ENCODE data around the gene LGALSL. TPM values are rescaled to one million over a fixed set of nuclear protein-coding genes. Genes with fewer than 3 reads are reported as not detected.

The LGALSL gene
- polyA plus RNA-seq, 1 donor (not counting 4 experiments of a cell fraction or from before 2014, with no cell fraction given): 55.4 TPM

GRCh38 chr2:64485961-64486360, 32.0 kb downstream of the LGALSL start:
- H3K27me3 ChIP-seq (ENCODE audit: control insufficient read depth, extremely low read depth, insufficient read depth, low read length): no peaks in the 10 kb centered on the region
- DNase-seq (ENCODE audit: low read depth, low spot score) (no peak), FAIRE-seq (peak; percentile 88)
- TF ChIP-seq EZH2 (IDR thresholded peaks at IDR 0.05; ENCODE audit: low read length): no peak
- TF ChIP-seq CTCF (optimal IDR thresholded peaks at IDR 0.05 in 1 of 3, IDR thresholded peaks at IDR 0.05 in 1 of 3, conservative IDR thresholded peaks at IDR 0.05 in 1 of 3; ENCODE audit: extremely low read depth in 1 of 3, insufficient read depth in 2 of 3, low read length in 3 of 3): no peak
- peak overlapping the region; percentile 44 for H3K4me2 ChIP-seq (ENCODE audit: control insufficient read depth, extremely low read depth, insufficient read depth, low read depth, low read length)
- H3K79me2 ChIP-seq (ENCODE audit: control insufficient read depth, insufficient read depth, low read length): no peaks in the 10 kb centered on the region
- H2AFZ ChIP-seq (ENCODE audit: control insufficient read depth, low read length): no peak overlapping the region
- peak overlapping the region; percentile 16 for H3K27ac ChIP-seq (ENCODE audit: control insufficient read depth, insufficient read depth, low read length)
- peaks cover 31% of the 10 kb centered on the region for H3K4me1 ChIP-seq (ENCODE audit: control insufficient read depth, extremely low read depth, insufficient read depth, low read length)
- no peak overlapping the region for H3K4me3 ChIP-seq (ENCODE audit: control insufficient read depth in 2 of 3, extremely low read depth in 1 of 3, insufficient read depth in 2 of 3, low read depth in 1 of 3, low read length in 3 of 3)
- no peaks in the 10 kb centered on the region for H3K9me3 ChIP-seq (ENCODE audit: control insufficient read depth, low read depth, low read length)
- dilution Hi-C loops (cut with MboI; ENCODE audit: extremely low pct_ligation_motif_present, low sequenced_read_pairs): no loop called here
- H3K9ac ChIP-seq (ENCODE audit: control insufficient read depth, extremely low read depth, insufficient read depth, low read length): peak overlapping the region; percentile 35
- no peaks in the 10 kb centered on the region for H4K20me1 ChIP-seq (ENCODE audit: control insufficient read depth, extremely low read depth, insufficient read depth, low read length)
- no peaks in the 10 kb centered on the region for H3K9me1 ChIP-seq (ENCODE audit: control insufficient read depth, extremely low read depth, insufficient read depth, low read length)
- no peaks in the 10 kb centered on the region for H3K36me3 ChIP-seq (ENCODE audit: control insufficient read depth in 2 of 2, extremely low read depth in 1 of 2, insufficient read depth in 2 of 2, low read length in 2 of 2)

- H3K27me3 ChIP-seq (ENCODE audit: control insufficient read depth, extremely low read depth, insufficient read depth, low read length): no peaks in the 10 kb centered on the region
- H3K79me2 ChIP-seq (ENCODE audit: control insufficient read depth, insufficient read depth, low read length): no peaks in the 10 kb centered on the region
- H3K9ac ChIP-seq (ENCODE audit: control insufficient read depth, extremely low read depth, insufficient read depth, low read length): no peak overlapping the region
- no peaks in the 10 kb centered on the region for H3K9me1 ChIP-seq (ENCODE audit: control insufficient read depth, extremely low read depth, insufficient read depth, low read length)
- peaks cover 31% of the 10 kb centered on the region for H3K4me1 ChIP-seq (ENCODE audit: control insufficient read depth, extremely low read depth, insufficient read depth, low read length)
- H3K9me3 ChIP-seq (ENCODE audit: control insufficient read depth, low read depth, low read length): no peaks in the 10 kb centered on the region
- TF ChIP-seq EZH2 (IDR thresholded peaks at IDR 0.05; ENCODE audit: low read length) (no peak), CTCF (optimal IDR thresholded peaks at IDR 0.05 in 1 of 3, IDR thresholded peaks at IDR 0.05 in 1 of 3, conservative IDR thresholded peaks at IDR 0.05 in 1 of 3; ENCODE audit: extremely low read depth in 1 of 3, insufficient read depth in 2 of 3, low read length in 3 of 3) (no peak)
- dilution Hi-C loops (cut with MboI; ENCODE audit: extremely low pct_ligation_motif_present, low sequenced_read_pairs): no loop called here
- H3K27ac ChIP-seq (ENCODE audit: control insufficient read depth, insufficient read depth, low read length): no peak overlapping the region
- no peak overlapping the region for H3K4me2 ChIP-seq (ENCODE audit: control insufficient read depth, extremely low read depth, insufficient read depth, low read depth, low read length)
- no peaks in the 10 kb centered on the region for H3K36me3 ChIP-seq (ENCODE audit: control insufficient read depth in 2 of 2, extremely low read depth in 1 of 2, insufficient read depth in 2 of 2, low read length in 2 of 2)
- no peak for DNase-seq (ENCODE audit: low read depth, low spot score)
- FAIRE-seq: no peak
- H2AFZ ChIP-seq (ENCODE audit: control insufficient read depth, low read length): no peak overlapping the region
- H4K20me1 ChIP-seq (ENCODE audit: control insufficient read depth, extremely low read depth, insufficient read depth, low read length): no peaks in the 10 kb centered on the region
- H3K4me3 ChIP-seq (ENCODE audit: control insufficient read depth in 2 of 3, extremely low read depth in 1 of 3, insufficient read depth in 2 of 3, low read depth in 1 of 3, low read length in 3 of 3): no peak overlapping the region
Measured at GRCh38 chr2:64487256-64488049, 33.5 kb downstream of the LGALSL start.
